DMS153 (cell line): ENCODE measurements around the gene LRRC19.

ENCODE experiments used
- DNase-seq: peaks from one replicate; lab custom pipeline; 2025; lab: John Stamatoyannopoulos, UW

Gene LRRC19, protein sequence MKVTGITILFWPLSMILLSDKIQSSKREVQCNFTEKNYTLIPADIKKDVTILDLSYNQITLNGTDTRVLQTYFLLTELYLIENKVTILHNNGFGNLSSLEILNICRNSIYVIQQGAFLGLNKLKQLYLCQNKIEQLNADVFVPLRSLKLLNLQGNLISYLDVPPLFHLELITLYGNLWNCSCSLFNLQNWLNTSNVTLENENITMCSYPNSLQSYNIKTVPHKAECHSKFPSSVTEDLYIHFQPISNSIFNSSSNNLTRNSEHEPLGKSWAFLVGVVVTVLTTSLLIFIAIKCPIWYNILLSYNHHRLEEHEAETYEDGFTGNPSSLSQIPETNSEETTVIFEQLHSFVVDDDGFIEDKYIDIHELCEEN

DNA sequence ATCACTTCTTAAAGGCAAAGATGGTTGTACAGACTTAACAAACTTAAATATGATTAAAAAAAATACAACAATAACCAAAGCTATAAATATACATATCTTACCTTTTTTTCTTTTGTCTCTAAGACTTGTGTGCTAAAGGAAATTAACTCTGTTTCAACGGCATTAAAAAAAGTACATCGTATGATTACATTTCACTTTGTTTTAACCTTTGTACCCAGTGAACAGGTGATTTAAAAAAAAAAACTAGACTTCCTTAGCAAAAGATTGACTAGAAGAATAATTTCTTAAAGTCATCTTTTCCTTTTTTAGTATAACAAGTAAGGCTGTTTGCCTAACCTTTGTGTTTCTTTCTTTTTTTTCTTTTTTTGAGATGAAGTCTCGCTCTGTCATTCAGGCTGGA, at the start of gene LRRC19:
TSS of gene LRRC19 (minus strand) at position 182 of the 400 bp plus-strand sequence. CDS start 5,978 bp downstream, outside the sequence.
- DNase-seq: no peak

DNA sequence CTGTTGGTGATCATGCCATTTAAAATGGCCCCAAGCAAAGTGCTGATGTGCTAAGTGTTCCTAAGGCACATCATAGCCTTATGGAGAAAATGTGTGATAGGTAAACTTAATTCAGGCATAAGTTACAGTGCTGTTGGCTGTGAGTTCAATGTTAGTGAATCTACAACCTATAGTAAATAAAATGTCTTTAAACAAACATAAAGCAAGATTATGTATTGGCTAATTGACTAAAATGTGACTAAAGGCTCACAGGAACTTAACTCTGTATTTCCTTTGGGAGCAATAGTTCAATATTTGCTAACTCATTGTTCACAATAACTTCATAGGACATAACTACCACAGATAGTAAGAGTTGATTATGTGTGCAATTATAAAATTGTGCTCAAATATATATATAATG, 49.4 kb upstream of the LRRC19 start:
- no peak for DNase-seq

DNA sequence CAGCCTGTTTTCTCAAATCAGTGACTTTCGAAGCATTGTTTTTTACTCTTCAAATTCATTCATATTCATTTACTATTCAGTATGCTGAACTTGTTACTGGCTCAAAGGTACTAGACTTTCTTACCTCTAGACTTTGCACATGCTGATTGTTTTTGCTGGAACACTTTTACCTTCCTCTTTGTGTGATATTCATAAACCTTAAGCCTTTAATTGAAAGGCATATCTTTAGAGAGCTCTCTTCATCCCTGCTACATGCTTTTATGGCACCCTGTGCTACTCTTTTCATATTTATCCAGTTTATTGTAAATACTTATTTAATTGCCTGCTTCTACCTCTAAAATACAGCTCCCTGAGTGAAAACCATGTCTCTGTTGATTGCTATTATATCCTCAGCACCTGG, 48.7 kb upstream of the LRRC19 start:
- DNase-seq: no peak

DNA sequence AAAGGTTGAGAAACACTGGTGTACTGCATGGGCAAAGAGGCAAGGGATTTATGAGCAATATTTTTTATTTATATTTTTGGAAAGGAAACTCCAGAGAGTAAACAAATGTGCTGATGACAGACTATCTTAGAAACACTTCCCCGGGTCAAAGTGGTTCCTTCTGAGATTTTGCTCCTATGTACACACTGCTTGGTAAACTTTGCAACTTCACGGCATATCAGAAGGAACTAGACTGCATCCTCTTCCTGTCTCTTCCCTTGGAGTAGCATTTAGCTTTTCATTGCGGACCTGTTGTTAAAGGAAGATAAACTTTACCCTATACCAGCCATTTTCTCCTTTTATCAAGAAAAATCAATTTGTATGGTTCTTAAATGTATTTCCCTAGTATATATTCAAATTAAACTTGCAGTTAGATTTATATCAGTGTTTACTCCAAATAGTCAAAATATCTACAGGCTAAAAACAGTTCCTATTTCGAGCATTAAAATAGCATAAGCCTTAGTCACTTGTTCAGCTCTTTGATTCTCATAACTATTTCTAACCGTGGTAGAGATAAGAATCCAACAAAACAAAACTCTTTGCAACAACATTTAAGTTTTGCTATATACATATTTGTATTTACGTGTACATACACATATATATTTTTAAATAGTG, 48.0 kb upstream of the LRRC19 start:
- DNase-seq: no peak

DNA sequence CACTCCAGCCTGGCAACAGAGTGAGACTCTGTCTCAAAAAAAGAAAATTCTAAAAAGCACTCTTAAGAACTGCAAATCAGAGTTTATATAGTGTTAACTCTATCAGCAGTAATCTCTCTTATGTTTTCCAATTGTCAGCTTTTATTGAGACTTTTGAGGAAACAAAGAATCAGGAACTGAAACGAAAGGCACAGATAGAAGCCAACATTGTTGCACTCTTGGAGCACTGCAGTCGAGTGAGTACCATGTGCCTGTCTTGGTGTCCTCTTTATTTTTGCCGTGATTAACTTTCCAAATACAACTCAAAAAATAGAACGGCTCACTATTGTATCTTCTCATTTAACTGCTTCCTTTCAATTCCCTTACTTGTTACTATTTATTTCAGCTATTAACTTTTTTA, 41.7 kb upstream of the LRRC19 start:
- no peak for DNase-seq

DNA sequence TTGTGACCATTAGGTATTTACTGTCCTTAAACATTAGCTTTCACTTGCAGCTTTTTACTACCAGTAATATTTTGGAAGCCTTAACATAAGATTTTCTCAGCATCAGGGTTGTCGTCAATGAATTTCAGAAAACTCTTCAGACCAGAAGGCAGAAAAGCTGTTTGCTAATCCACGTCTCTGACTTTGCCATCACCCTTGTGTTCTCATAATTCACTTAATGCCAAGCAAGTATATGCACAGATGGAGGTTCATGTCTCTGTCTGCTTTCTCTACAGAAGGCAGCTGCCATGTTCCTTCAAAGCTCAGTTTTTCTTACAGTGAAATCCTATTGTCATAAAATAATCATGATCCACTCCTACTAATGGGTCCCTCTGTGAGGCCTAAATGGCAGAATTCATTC, 37.7 kb upstream of the LRRC19 start:
- DNase-seq: no peak

DNA sequence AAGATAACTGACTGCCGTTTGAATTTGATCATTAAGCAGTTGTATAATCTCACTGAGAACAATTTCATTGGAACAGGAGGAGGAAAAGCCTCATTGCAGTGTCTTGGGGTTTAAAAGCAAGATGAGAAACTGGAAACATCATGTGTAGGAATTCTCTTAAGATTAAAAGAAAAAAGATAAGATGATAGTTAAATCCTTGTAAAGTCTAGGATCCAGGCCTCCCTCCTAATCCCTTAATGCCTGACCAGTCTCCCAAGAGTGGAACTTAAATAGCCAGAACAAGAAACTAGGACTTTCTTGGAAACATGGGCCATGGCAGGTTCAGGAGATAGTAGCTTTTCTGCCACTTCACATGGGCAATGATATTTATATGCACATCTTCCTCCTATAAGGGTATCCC, 37.0 kb upstream of the LRRC19 start:
- DNase-seq: no peak

DNA sequence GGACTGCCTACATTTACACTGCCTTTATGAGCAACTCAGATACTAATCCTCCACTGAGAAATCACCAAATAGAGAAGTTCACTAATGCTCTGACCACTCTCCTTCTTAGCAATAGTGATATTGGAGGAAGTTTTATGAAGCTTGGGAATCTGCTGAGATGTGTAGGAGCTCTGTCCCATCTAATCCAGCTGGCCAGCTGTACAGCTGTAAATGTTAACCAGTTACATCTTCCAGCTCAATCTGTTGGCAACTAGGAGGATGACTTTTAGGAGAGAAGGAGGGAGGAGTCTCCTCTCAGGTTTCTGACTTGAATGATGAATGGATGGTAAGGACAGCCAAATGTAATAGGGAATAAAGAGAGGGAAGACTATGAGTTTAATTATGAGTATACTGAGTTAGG, 36.3 kb upstream of the LRRC19 start:
- DNase-seq: no peak

DNA sequence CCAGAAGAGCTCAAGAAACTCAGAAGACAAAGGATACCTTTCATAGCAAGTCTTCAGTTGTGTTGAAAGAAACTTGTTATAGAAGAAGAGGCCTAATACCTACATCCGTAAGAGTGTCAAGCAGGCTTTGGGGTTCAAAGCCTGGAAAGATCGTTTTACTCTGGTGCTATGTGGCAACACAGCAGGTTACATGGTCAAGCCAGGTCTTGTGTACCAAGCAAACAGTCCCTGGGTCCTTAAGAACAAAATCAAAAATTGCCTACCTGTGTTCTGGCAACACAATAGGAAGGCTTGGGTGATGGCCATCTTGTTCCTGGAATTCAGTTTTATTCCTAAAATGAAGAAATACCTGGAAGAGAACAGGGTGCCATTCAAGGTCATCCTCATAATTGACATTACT, 32.0 kb upstream of the LRRC19 start:
- no peak for DNase-seq

DNA sequence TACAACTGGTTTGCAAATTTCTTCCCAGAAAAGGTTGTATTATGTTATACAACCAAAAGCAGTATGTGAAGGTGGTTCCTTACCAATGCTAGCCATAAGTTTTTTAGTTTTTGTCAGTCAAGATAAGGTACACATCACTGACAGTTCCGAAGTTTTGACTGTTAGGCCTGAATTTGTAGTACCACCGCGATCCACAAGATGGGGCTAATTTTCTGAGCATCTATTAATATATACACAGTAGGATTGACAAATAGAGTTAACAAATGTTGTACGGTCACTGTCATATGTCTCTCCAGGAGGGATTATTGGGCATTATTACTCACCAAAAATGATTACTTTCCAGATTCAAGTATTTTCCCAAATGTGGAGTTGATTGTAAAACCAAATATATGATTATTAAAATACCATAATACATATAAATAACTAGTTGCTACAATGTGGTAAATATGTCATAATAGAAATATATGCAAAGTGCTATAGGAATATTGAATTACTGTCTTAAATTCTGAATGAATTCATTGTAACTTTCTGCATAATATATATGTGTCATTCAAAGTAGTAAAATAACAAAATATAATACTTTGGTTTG, 28.4 kb upstream of the LRRC19 start:
- peak; percentile 23 for DNase-seq

DNA sequence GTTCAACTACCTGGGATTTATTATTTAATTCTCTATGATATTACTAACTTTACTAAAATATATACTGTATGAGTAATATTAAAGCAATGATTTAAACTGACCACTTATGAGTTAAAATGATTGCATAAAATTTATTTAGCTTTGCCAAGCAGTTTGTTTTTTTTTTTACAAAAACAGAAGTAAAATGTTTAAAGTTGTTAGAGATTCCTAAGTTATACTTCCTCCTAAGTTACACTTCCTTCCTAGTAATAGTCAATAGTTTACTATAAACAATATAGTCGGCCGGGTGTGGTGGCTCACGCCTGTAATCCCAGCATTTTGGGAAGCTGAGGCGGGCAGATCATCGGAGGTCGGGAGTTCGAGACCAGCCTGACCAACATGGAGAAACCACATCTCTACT, 23.7 kb upstream of the LRRC19 start:
- no peak for DNase-seq

DNA sequence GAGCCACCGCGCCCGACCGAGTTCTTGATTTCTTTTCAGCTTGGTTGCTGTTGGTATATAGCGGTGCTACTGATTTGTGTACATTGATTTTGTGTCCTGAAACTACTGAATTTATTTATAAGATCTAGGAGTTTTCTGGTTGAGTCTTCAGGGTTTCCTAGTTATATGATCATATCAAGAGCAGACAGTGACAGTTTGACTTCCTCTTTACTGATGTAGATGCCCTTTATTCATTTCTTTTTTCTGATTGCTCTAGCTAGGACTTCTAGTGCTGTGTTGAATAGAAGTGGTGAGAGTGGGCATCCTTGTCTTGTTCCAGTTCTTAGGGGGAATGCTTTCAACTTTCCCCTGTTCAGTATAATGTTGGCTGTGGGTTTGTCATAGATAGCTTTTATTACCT, 17.4 kb upstream of the LRRC19 start:
- DNase-seq: no peak

DNA sequence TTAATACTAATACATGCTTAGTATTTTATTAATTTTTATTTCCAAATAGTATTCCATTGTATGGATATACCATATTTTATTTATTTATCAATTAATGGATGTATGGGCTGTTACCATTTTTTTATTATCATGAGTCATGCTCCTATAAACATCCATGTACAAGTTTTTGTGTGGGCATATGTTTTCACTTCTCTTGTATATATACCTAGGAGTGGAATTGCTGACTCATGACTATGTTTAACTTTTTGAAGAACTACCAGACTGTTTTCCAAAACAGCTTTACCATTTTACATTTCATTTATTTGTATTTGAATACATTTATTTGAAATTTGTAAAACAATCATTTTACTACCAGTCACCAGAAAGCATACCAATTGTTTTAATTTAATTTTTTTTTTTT, 14.1 kb upstream of the LRRC19 start:
- no peak for DNase-seq

DNA sequence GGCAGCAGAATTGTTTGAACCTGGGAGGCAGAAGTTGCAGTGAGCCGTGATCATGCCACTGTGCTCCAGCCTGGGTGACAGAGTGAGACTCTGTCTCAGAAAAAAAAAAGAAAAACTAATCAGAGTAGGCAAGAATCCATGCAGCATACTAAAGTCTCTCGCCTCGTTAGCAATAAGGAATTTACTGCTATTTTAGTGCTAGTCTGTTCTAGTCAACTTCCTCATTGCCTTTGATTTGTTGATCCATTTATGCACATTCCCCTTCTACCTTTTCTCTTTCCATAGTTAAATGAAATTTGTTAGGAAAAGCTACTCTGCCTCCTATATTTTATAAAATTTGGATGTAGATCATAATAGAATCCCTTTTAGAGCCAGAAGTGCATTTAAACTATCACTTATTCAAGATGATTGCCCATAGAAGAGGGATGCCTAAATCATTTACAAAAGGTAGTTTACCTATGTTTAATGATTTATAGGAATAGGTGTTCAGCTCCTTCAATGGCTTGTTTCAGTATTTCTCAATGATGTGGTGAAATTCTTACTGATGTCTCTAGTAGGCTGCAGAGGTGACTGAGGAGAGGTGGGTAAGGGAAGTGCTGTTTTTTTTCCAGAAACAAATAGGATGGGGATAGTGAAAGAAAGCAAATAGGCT, 1.9 kb downstream of the LRRC19 start:
- no peak for DNase-seq

DNA sequence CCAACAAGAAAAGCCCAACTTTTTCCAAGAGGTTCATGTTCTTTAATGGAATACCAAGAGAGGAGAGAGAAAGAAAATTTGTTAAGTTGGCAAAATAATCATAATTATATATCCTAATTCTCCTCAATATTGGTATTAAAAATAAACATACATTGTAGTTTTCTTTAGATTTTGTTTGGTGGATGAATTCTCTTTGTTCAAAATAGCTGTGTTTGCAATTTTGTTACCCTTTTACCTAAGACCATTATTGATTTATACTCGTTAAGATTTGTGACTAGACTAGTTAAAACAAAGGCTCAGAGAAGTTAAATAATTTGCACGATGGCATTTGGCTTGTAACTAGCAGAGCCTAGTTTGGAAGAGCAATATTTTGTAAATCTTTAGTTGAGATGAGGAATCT, 9.7 kb downstream of the LRRC19 start:
- DNase-seq: no peak

DNA sequence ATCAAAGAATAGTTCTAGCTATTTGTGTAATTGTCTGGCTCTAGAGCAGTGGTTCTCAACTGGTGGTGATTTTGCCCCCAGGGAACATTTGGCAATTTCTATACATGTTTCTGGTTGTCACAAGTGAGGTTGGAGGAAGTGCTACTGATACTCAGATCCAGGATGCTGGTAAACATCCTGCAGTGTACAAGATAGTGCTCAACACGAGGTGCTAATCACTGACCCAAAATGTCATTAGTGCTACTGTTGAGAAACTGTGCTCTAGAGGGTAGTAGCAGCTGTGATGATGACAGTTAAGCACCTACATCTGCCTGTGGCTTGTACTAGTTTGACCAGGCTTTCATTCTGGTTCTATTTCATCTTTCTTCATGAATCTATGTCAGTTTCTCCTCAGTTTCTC, 22.1 kb downstream of the LRRC19 start:
- no peak for DNase-seq

DNA sequence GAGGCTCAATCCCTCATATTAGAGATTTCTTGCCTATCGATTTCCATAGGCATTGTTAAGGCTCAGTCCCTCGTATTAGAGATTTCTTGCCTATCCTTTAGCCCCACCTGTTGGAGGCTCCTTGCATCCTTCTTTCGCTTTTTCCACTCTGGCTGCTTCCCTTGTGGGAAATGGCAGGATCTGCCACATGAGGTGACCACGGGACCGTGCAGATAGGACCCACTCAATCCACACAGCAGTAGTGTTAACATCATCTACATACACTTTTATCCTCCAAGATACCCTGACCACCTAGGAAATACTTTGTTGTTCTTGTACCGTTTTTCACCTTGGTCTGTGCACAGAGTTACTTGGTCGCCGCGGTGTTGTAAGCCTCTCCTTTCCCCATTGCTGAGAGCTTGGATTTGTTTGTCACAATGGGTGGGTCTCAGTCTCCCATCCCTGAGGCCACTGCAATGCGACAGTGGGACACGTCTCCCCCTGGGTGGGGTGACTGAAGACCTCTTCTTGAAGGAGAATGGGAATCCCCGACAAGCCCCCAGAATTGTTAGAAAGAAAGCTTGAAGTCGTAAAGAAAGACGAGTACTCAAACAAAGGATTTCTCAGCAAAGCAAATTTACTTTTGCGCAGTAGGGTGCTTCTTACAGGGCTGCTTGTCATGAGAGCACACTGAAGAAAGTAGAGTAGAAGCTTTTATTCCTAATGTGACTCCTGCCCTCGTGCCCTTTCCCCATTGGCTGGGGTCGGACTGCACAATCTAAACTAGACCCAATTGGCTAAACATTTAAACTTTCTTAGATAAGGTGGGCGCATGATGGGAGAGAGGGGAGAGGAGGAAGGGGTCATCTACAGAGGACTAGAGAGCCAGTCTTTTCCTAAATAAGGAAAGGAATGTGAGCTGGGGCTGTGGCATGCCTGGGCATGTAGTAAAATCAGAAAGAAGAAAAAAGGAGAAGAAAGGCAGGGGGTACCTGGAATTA, 29.5 kb downstream of the LRRC19 start:
- DNase-seq: no peak

DNA sequence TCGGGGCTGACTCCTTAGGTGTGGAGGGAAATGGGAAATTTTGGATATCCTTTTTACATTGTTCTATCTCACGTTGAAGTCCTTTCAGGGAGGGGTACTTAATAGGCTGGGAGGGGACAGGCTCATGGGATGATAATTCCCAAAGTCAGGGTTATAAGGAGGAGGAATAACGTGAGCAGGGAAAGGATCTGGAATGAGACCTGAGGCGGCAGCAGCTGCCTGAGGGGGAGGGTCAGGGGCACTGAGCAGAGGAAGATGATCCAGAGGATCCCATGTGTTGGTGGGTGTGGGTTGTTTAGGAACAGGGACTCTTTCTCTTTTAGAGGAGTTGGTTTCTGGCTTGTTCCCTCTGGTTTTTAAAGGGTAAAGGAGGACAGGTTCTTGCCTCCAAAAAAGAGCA, 30.5 kb downstream of the LRRC19 start:
- DNase-seq: no peak

DNA sequence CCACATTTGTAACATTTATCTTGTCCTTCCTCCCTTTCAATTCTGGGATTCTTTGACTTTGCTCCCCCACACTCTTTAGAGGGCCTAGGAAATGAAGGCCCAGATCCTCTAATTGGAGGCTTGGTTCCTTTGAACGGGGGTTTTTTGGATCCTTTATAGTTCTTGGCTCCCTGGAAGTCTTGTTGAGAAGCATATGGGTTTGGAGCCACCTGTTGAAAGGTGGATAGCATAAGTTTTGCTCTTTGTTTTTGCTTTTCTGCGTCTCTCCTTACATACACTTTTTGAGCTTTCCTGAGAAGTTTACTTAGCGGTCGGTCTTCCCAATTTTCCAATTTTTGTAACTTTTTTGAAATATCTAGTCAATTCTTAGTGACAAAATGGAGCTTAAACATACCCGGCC, 31.5 kb downstream of the LRRC19 start:
- no peak for DNase-seq

DNA sequence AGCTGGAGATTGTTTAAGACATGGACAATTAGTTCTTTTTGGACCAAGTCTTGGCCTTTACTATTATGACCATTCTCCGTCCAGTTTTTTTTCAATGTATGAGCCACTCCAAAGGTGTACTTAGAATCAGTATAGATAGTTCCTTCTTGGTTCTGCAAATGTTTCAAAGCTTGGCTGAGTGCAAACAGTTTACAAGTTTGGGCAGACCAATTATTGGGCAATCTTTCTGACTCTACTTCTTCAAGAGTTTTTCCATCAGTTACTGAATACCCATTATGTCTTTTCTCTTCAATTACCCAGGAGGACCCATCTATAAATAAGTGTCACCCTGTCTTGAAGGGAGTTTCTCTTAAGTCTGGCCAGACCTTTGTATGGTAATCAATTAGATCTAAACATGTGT, 33.8 kb downstream of the LRRC19 start:
- DNase-seq: no peak

DNA sequence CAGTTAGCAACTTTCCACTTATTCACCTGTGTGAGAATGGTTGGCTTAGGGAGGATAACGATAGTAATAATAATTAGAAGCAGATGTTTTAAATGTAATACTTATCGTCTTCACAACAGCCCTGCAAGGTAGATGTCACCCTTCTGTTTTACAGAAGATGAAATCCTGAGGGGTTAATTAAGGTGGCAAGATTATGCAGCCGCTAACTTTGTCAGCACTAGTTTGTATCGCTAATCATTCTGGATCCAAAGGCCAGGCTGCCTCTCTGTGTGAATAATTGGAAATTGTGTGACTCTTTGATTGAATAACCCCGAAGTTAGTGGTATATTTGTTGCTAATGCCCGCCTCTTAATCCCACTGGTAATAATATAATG, 48.6 kb downstream of the LRRC19 start:
- DNase-seq: no peak
